Natural killer cell treated with Interleukin-12 subunit alpha and Interleukin-12 subunit beta and Interleukin-15 and Interleukin-18, amount 100 ng/mL, for 72 hours (primary cell): ENCODE data around the gene TFDP1. TPM values are rescaled to one million over a fixed set of nuclear protein-coding genes. Genes with fewer than 3 reads are reported as not detected.

Experiments used
- ATAC-seq, 2 donors: fragments of 150-1000 bp; cut with Tn5 transposase in 1 of 2; sonication (Bioruptor Pico), chemical (Tn5 transposase) in 1 of 2; 2 replicates each; pipeline ENCODE4 v1.10.0; 2021
- DNase-seq: peaks from one replicate; pipeline ENCODE4 v3.0.0; 2022; ENCODE audit warnings: low spot score
- H3K27ac Mint-ChIP-seq, 2 donors: 1 replicate in 1 of 2; 2 replicates in 1 of 2; pipeline ENCODE4 v1.8.0; 2022; ENCODE audit warnings: mixed read lengths in 2 of 2, mild to moderate bottlenecking in 1 of 2, moderate library complexity in 1 of 2
- H3K27me3 Mint-ChIP-seq, 2 donors: 1 replicate in 1 of 2; 2 replicates in 1 of 2; pipeline ENCODE4 v1.8.0; 2022; ENCODE audit warnings: mixed read lengths in 2 of 2
- H3K36me3 Mint-ChIP-seq: one replicate; pipeline ENCODE4 v1.8.0; 2022; ENCODE audit warnings: mixed read lengths
- H3K4me1 Mint-ChIP-seq, 2 donors: 1 replicate in 1 of 2; 2 replicates in 1 of 2; pipeline ENCODE4 v1.8.0; 2022; ENCODE audit warnings: low read depth in 2 of 2, mixed read lengths in 2 of 2, mild to moderate bottlenecking in 1 of 2
- H3K4me3 Mint-ChIP-seq: one replicate; pipeline ENCODE4 v1.8.0; 2022; ENCODE audit warnings: mixed read lengths
- H3K9me3 Mint-ChIP-seq: 2 replicates; pipeline ENCODE4 v1.8.0; 2022; ENCODE audit warnings: mixed read lengths
- total RNA-seq, 2 donors: library from RNA; stranded (reverse); gene quantifications; one replicate each; pipeline ENCODE4 v1.2.3, GENCODE V29; 2022

Gene TFDP1
- total RNA-seq, 2 donors from 2014 or later = 97.5 to 226 TPM

DNA sequence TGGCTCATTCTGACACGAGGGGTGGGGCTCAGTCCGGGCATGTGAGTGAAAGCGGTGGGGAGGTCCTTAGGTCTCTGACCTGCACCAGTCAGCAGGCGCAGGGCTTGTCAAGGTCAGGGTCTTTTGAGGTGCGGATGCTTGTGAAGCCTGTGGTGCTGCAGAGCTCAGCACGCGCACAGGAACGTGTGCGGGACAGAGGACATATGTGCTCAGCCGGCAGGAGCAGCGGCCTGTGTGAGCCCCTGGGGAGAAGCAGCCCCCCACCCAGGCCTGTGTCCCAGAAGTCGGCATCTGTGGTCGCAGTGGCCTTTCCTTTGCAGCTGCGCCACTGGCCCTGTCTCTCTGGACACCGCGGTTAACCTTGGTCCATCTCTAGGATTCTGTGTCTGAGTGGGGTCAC lies 42.6 kb downstream of the TFDP1 start:
- no peak for ATAC-seq
- peaks cover 6 to 12% of the 10 kb centered on the region in 2 donors for H3K4me1 Mint-ChIP-seq
- no peaks in the 10 kb centered on the region for H3K9me3 Mint-ChIP-seq
- H3K4me3 Mint-ChIP-seq = peak overlapping the region; percentile 23
- DNase-seq = no peak
- peak overlapping the region in 1 of 2 donors; percentile 44 for H3K27ac Mint-ChIP-seq
- H3K36me3 Mint-ChIP-seq = peaks cover 5% of the 10 kb centered on the region
- no peaks in the 10 kb centered on the region for H3K27me3 Mint-ChIP-seq

DNA sequence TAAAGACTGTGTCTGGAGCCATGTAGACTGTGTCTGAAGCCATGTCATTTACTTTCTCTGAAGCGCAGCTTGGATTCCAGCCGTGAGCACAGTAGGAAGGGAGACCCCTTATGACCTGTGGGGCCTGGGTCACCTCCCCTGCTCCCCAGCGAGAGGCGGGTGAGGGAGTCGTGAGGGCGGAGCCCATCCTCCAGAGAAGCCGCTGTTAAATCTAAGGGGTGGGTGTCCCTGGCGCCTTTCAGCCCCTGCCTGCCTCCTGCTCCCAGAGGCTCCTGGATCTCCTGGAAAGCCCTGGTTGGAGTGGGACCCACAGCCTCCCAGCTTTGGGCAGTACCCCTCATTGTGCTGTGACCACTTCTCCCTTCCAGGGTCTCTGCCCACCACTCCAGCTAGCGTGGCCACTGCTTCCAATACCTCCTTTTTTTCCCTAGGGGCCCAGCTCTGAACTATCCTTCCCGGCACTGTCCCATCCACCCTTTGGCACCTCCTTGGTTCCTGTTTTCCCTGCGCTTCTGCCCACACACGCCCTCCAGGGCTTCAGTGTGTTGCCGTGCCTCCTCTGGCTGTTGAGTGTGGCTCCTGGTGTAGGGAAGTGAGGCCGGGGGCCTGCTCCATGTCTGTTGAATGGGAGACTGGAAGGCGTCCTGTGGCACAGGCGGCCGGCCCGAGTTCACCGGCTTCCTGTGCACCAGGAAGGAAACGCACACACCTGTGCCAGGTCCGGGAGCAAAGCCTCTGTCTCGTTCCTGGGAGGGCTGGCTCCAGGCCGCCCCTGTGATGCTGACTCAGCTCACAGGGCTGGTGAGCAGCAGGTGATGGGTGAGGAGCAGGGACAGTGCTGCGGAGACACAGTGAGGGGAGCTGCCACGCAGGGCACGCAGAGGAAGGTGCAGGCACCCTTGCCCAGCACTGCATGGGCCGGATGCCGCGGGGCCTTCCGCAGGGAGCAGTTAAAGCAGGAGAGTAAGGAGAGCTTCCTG lies 44.0 kb downstream of the TFDP1 start:
- Mint-ChIP-seq H3K4me1 (peaks cover 6 to 12% of the 10 kb centered on the region in 2 donors), H3K36me3 (peaks cover 5% of the 10 kb centered on the region), H3K27me3 (no peaks in the 10 kb centered on the region), H3K4me3 (no peak overlapping the region), H3K27ac (no peak overlapping the region), H3K9me3 (no peaks in the 10 kb centered on the region)
- ATAC-seq (no peak), DNase-seq (no peak)

- Mint-ChIP-seq H3K9me3 (no peaks in the 10 kb centered on the region), H3K27ac (no peak overlapping the region), H3K27me3 (no peaks in the 10 kb centered on the region), H3K4me3 (no peak overlapping the region), H3K4me1 (peaks cover 6 to 12% of the 10 kb centered on the region in 2 donors), H3K36me3 (peaks cover 8% of the 10 kb centered on the region)
- DNase-seq = no peak
- no peak for ATAC-seq
Observed at GRCh38 chr13:113629866-113630265, 45.3 kb downstream of the TFDP1 start.

DNA sequence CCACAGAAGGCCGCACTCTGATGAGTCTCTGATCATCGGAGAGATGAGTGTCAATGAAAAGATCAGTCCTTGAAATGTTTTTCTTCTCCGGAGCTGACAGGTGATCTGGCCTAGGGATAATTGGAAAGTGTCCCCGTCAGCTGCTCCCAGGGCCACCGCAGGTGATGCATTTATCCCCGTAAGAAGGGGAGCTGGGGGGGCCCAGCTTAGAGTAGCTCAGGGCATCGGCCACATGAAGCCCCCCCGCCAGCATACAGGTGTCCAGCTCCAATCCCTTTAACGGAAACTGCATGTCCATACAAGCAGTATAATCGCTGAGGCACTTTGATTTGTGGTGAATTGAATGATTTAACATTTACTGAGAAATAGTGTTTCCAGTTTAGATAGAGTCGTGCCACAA lies 45.7 kb downstream of the TFDP1 start:
- no peak for DNase-seq
- Mint-ChIP-seq H3K36me3 (peaks cover 8% of the 10 kb centered on the region), H3K27me3 (no peaks in the 10 kb centered on the region), H3K9me3 (no peaks in the 10 kb centered on the region), H3K4me3 (no peak overlapping the region), H3K4me1 (peaks cover 6 to 12% of the 10 kb centered on the region in 2 donors), H3K27ac (no peak overlapping the region)
- ATAC-seq = no peak

GRCh38 chr13:113630804-113631203 lies 46.3 kb downstream of the TFDP1 start:
- Mint-ChIP-seq H3K27me3 (no peaks in the 10 kb centered on the region), H3K27ac (no peak overlapping the region), H3K9me3 (no peaks in the 10 kb centered on the region), H3K4me3 (no peak overlapping the region), H3K36me3 (peaks cover 8% of the 10 kb centered on the region), H3K4me1 (peaks cover 6 to 12% of the 10 kb centered on the region in 2 donors)
- ATAC-seq (no peak), DNase-seq (no peak)

GRCh38 chr13:113631341-113632095 lies 47.0 kb downstream of the TFDP1 start:
- Mint-ChIP-seq H3K9me3 (no peaks in the 10 kb centered on the region), H3K27ac (no peak overlapping the region), H3K27me3 (no peaks in the 10 kb centered on the region), H3K36me3 (peaks cover 8% of the 10 kb centered on the region), H3K4me3 (no peak overlapping the region), H3K4me1 (peaks cover 5 to 12% of the 10 kb centered on the region in 2 donors)
- no peak for DNase-seq
- no peak for ATAC-seq

DNA sequence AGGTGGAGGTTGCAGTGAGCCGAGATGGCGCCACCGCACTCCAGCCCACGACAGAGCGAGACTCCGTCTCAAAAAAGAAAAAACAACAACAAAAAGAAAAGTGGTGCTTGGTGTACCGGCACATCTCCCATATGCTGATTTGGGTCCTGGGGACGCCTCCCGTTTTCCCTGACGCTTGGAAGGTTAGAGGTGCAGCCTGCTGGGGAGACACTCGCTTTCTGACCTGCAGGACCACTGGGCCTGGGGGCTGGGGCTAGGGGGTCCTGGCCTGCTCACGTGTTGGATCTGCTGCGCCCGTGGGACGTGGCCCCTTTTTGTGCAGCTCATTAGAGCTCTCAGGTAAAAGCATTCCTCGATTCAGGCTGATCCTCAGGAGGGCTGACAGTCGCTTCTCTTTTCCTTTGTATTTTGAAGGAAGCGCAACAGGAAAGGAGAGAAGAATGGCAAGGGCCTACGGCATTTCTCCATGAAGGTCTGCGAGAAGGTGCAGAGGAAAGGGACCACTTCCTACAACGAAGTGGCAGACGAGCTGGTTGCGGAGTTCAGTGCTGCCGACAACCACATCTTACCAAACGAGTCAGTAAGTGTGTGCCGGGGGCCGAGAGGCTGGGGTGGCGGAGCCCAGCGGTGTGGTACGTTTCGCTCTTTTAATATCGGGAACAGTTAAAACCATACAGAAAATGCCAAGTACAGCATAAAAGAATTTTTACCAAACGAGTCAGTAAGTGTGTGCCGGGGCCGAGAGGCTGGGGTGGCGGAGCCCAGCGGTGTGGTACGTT lies 48.3 kb downstream of the TFDP1 start:
- no peak for ATAC-seq
- peaks cover 0 to 12% of the 10 kb centered on the region in 2 donors for H3K4me1 Mint-ChIP-seq
- peaks cover 8% of the 10 kb centered on the region for H3K36me3 Mint-ChIP-seq
- no peak for DNase-seq
- H3K27ac Mint-ChIP-seq = no peak overlapping the region
- no peaks in the 10 kb centered on the region for H3K9me3 Mint-ChIP-seq
- H3K27me3 Mint-ChIP-seq = no peaks in the 10 kb centered on the region
- no peak overlapping the region for H3K4me3 Mint-ChIP-seq

DNA sequence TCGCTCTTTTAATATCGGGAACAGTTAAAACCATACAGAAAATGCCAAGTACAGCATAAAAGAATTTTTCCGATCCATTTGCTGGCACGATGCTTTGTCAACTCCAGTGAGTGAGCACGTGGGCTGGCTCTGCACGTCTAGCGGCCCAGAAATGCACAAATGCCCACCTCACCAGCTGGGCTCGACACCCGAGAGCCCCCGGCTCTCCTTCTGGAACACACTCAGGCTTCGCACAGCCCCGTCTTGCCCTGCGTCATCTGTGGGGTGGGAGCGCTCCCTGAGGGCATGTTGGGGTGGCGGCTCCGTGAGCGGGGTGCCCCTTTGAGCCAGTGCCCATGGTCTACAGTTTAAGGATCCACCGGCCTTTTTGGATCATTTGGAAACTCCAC lies 48.9 kb downstream of the TFDP1 start:
- Mint-ChIP-seq H3K36me3 (peaks cover 8% of the 10 kb centered on the region), H3K9me3 (no peaks in the 10 kb centered on the region), H3K27ac (no peak overlapping the region), H3K4me3 (no peak overlapping the region), H3K4me1 (peaks cover 0 to 12% of the 10 kb centered on the region in 2 donors), H3K27me3 (no peaks in the 10 kb centered on the region)
- DNase-seq (no peak), ATAC-seq (no peak)

GRCh38 chr13:113634279-113635047 lies 49.9 kb downstream of the TFDP1 start:
- ATAC-seq (no peak), DNase-seq (no peak)
- H3K4me1 Mint-ChIP-seq = peaks cover 0 to 6% of the 10 kb centered on the region in 2 donors
- H3K4me3 Mint-ChIP-seq = no peak overlapping the region
- H3K27me3 Mint-ChIP-seq = no peaks in the 10 kb centered on the region
- peaks cover 8% of the 10 kb centered on the region for H3K36me3 Mint-ChIP-seq
- no peak overlapping the region for H3K27ac Mint-ChIP-seq
- H3K9me3 Mint-ChIP-seq = no peaks in the 10 kb centered on the region

DNA sequence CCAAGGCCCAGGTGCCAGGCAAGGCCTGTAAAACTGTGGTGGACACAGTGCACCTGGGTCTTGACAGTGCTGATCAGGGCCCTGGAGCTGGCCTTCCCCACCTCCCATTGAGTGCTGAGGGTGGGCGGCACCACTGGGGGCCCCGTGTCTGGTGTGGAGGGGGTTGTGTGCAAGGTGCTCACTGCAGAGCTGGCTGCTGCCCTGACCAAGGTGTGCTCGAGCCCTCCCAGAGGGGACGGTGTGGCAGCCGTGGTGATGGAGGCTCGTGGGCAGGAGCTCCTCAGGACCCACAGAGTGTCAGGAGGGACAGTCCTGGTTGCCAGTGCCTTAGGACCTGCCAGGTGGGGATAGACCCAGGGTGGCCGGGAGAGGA lies 50.5 kb downstream of the TFDP1 start:
- Mint-ChIP-seq H3K4me1 (peaks cover 0 to 4% of the 10 kb centered on the region in 2 donors), H3K27me3 (no peaks in the 10 kb centered on the region), H3K27ac (no peak overlapping the region), H3K36me3 (peaks cover 8% of the 10 kb centered on the region), H3K4me3 (no peak overlapping the region), H3K9me3 (no peaks in the 10 kb centered on the region)
- ATAC-seq (peak in 1 of 2 donors; percentile 36), DNase-seq (no peak)

DNA sequence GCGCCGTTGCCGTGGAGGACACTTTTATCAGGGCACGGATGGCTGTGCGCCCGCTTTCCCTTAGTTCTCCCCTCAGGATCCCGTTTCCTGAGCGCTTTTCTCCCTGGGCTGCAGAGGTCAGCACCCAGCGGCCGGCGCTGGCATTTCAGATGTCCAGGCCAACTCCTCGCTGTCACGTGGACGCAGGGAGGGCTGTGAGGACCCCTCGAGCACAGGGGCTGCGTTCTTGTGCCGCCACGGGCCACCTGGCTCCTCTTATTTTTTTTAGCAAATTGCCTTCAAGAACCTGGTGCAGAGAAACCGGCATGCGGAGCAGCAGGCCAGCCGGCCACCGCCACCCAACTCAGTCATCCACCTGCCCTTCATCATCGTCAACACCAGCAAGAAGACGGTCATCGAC lies 51.2 kb downstream of the TFDP1 start:
- no peak overlapping the region for H3K27ac Mint-ChIP-seq
- ATAC-seq = no peak
- H3K4me3 Mint-ChIP-seq = no peak overlapping the region
- DNase-seq = no peak
- peaks cover 13% of the 10 kb centered on the region for H3K36me3 Mint-ChIP-seq
- no peaks in the 10 kb centered on the region for H3K27me3 Mint-ChIP-seq
- no peaks in the 10 kb centered on the region for H3K9me3 Mint-ChIP-seq
- H3K4me1 Mint-ChIP-seq = peaks cover 0 to 4% of the 10 kb centered on the region in 2 donors

DNA sequence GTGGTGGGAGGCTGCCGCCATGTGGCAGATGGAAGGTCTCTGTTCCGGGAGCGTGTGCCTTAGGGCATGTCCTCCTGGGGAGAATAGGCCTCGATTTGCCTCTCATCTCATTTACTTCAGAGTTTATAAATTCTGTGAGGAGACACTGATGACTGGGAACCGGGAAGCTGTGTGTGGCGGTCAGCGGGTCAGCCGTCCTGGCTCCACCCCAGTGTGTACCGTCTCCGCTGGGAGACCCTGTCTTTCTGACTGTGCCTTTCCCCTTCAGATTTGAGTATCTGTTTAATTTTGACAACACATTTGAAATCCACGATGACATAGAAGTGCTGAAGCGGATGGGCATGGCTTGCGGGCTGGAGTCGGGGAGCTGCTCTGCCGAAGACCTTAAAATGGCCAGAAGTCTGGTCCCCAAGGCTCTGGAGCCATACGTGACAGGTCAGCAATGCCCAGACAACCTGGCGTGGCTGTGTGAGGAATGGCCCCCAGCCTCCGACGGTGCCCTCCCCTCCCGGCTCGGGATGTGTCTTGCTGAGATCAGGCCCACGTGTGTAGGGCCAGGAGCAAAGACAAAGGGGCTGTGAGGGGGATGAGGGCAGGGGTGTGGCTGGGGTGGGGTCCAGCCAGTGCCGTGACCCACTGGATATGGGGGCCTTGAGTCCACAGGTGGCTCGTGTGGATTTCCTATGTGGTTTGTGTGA lies 51.9 kb downstream of the TFDP1 start:
- H3K27ac Mint-ChIP-seq = no peak overlapping the region
- DNase-seq = no peak
- H3K27me3 Mint-ChIP-seq = no peaks in the 10 kb centered on the region
- peaks cover 0 to 4% of the 10 kb centered on the region in 2 donors for H3K4me1 Mint-ChIP-seq
- H3K4me3 Mint-ChIP-seq = no peak overlapping the region
- no peak for ATAC-seq
- peaks cover 14% of the 10 kb centered on the region for H3K36me3 Mint-ChIP-seq
- no peaks in the 10 kb centered on the region for H3K9me3 Mint-ChIP-seq
